ENCODE results near the gene SRC. TPM values are rescaled to one million over a fixed set of nuclear protein-coding genes. Genes with fewer than 3 reads are reported as not detected.

The SRC gene
- total RNA-seq, 4 donors from 2014 or later, result 87.0 to 155 (median 130) TPM

DNA sequence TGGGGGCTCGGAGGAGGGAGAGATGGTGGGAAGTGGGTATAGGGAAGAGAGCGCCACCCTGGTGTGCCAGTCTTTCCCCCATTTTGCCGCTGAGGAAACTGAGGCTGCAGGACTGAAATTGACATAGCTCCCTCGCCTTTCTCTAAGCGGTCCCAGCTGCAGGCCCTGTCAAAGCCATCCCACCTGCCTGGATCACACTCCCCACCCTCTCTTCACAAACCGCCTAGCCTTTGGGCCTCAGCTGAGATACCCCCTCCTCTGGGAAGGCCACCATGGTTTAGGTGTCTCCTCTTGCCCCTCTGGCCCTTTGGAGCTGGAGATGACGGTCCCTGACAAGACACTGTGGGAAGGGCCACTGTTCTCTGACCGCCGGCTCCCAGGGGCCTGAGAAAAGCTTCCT, 16.9 kb downstream of the SRC start:
- WGBS, 2 donors (ENCODE audit: low coverage in 1 of 2), result 92% methylated on average over 9 of the region's 9 CpGs; no CpG with 5 or more reads in 1 of the 2 donors
- H3K4me1 ChIP-seq, result peaks cover 0 to 18% (median 5%) of the 10 kb centered on the region in 4 donors
- no peak for DNase-seq
- H3K27me3 ChIP-seq, result no peaks in the 10 kb centered on the region
- intact Hi-C loops (cut with DNase I; ENCODE audit: low total_unique reads), result no loop called here
- no peak overlapping the region for H3K4me3 ChIP-seq
- no peaks in the 10 kb centered on the region for H3K9me3 ChIP-seq
- in situ Hi-C loops (cut with MboI; ENCODE audit: low pct_ligation_motif_present in 1 of 4, low pct_unique_long_range_greater_than_20kb in 1 of 4, low sequenced_read_pairs in 3 of 4), result no loop called here
- peaks cover 0 to 11% (median 0%) of the 10 kb centered on the region in 4 donors for H3K36me3 ChIP-seq
- no peak overlapping the region for H3K27ac ChIP-seq
- TF ChIP-seq POLR2A (IDR thresholded peaks at IDR 0.05), result no peak
- TF ChIP-seq POLR2AphosphoS5 (IDR thresholded peaks at IDR 0.05), result no peak
- no peak for TF ChIP-seq EP300 (IDR thresholded peaks at IDR 0.05; ENCODE audit: low read depth)
- TF ChIP-seq, protein P1, sequence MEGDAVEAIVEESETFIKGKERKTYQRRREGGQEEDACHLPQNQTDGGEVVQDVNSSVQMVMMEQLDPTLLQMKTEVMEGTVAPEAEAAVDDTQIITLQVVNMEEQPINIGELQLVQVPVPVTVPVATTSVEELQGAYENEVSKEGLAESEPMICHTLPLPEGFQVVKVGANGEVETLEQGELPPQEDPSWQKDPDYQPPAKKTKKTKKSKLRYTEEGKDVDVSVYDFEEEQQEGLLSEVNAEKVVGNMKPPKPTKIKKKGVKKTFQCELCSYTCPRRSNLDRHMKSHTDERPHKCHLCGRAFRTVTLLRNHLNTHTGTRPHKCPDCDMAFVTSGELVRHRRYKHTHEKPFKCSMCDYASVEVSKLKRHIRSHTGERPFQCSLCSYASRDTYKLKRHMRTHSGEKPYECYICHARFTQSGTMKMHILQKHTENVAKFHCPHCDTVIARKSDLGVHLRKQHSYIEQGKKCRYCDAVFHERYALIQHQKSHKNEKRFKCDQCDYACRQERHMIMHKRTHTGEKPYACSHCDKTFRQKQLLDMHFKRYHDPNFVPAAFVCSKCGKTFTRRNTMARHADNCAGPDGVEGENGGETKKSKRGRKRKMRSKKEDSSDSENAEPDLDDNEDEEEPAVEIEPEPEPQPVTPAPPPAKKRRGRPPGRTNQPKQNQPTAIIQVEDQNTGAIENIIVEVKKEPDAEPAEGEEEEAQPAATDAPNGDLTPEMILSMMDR (IDR thresholded peaks at IDR 0.05), result no peak

DNA sequence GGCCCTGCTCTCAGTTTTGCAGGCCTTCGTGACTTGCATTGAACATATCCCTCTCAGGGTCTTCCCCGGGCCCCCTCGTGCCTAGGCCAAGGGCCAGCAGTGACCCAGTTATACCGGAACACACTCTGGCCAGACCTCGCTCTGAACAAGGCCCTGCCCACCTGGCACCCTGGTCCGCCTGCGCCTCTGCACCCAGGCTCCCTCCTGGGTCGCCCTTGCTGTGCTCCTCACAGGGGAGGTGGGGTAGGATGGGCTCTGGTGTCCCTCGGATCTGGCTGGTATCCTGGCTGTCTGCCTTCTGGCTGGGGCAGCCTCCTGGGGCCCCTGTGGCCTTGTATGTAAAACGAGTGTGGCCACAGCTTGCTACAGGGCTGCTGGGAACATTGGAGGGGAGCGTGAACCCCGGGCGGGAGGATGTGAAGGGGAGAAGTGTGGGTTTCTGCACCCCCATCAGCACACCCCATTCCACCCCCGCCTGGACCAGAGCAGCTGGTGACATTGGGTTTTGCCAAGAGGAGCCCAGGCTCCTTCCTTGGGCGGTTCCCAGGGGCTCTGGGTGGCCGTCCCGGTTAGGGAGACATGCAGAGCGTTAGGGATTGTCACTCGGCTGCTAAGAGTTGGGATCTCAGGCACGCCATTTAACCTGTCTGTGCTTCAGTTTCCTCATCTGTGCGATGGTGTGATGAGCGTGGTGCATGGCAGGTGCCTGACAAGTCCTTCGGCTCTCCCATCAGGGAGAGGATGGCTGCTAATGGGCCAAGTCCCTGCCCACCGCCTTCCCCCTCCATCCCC, 17.5 kb downstream of the SRC start:
- Histone ChIP-seq H3K27me3 (no peaks in the 10 kb centered on the region), H3K27ac (no peak overlapping the region), H3K36me3 (peaks cover 0 to 11% (median 0%) of the 10 kb centered on the region in 4 donors), H3K9me3 (no peaks in the 10 kb centered on the region), H3K4me1 (peaks cover 0 to 12% (median 2%) of the 10 kb centered on the region in 4 donors), H3K4me3 (no peak overlapping the region)
- TF ChIP-seq POLR2A (IDR thresholded peaks at IDR 0.05) (no peak), EP300 (IDR thresholded peaks at IDR 0.05; ENCODE audit: low read depth) (no peak), POLR2AphosphoS5 (IDR thresholded peaks at IDR 0.05) (no peak)
- TF ChIP-seq, protein P1 (IDR thresholded peaks at IDR 0.05), result no peak
- no peak for DNase-seq
- 82% methylated on average over 22 of the region's 24 CpGs; no CpG with 5 or more reads in 1 of the 2 donors for WGBS, 2 donors (ENCODE audit: low coverage in 1 of 2)
- in situ Hi-C loops (cut with MboI; ENCODE audit: low pct_ligation_motif_present in 1 of 4, low pct_unique_long_range_greater_than_20kb in 1 of 4, low sequenced_read_pairs in 3 of 4), result no loop called here
- intact Hi-C loops (cut with DNase I; ENCODE audit: low total_unique reads), result no loop called here

DNA sequence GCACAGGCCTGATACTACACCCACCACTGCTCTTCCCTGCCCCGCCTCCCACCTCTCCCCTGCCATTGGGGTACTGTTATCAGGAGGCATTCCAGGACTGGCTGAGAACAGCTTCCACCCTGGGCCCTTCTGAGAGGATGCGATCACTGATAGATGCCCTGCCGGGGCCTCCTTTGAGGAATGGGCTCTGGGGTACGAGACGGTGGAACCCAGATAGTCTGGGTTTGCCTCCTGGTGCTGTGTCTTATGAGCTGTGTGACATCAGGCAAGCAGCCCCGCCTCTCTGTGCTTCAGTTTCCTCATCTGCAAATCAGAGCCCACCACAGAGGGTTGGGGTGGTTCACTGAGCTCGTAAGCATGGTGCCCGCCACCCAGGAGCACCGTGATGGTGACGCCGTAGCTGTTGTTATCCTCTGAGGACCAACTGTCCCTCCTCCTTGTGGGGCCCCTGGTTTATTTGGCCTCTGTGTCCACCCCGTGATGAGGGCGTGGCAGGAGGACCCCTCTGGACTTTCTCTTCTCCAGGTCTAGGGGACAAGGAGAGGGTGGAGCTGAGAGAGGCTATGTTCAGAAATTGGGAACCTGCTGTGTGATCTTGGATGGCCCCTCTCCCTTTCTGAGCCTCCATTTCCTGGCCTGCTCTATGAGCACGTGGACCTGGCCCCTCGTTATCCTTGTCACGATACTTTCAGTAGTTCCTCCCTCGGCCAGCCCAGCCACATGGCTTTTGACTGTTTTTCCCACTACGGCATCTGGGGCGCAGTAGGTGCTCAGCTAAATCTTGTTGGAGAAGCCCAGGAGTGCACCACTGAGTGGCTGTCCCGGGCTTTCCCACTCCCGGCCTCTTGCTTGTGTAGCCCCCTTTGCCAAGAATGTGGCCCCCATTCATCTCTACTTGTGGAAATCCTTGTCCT, 18.3 kb downstream of the SRC start:
- in situ Hi-C loops (cut with MboI; ENCODE audit: low pct_ligation_motif_present in 1 of 4, low pct_unique_long_range_greater_than_20kb in 1 of 4, low sequenced_read_pairs in 3 of 4), result no loop called here
- Histone ChIP-seq H3K27ac (no peak overlapping the region), H3K27me3 (no peaks in the 10 kb centered on the region), H3K4me3 (no peak overlapping the region), H3K9me3 (no peaks in the 10 kb centered on the region), H3K4me1 (peaks cover 0 to 6% (median 0%) of the 10 kb centered on the region in 4 donors), H3K36me3 (peaks cover 0 to 11% (median 0%) of the 10 kb centered on the region in 4 donors)
- intact Hi-C loops (cut with DNase I; ENCODE audit: low total_unique reads), result no loop called here
- no peak for TF ChIP-seq POLR2A (IDR thresholded peaks at IDR 0.05)
- TF ChIP-seq EP300 (IDR thresholded peaks at IDR 0.05; ENCODE audit: low read depth), result no peak
- TF ChIP-seq, protein P1 (IDR thresholded peaks at IDR 0.05), result no peak
- no peak for TF ChIP-seq POLR2AphosphoS5 (IDR thresholded peaks at IDR 0.05)
- no peak for DNase-seq
- WGBS, 2 donors (ENCODE audit: low coverage in 1 of 2), result 83 to 93% methylated on average over 6 to 21 of the region's 21 CpGs

DNA sequence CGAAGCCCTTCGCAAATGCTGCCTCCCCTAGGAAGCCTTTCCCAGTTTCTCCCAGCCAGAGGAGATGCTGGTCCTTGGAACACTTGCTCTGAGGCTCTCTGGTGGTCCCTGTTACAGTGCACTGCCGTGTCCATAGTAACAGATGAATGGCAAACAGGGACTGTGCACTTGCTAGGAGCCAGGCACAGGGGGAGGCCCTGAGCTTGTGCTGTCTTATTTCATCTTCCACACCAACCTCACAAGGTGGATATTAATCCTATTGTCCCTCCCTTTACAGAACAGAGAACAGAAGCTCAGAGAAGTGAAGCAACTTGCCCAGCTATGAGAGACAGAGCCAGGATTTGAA, 19.0 kb downstream of the SRC start:
- DNase-seq, result no peak
- Histone ChIP-seq H3K4me3 (no peak overlapping the region), H3K4me1 (peaks cover 0 to 6% (median 0%) of the 10 kb centered on the region in 4 donors), H3K9me3 (no peaks in the 10 kb centered on the region), H3K27me3 (no peaks in the 10 kb centered on the region), H3K27ac (no peak overlapping the region), H3K36me3 (peaks cover 0 to 11% (median 0%) of the 10 kb centered on the region in 4 donors)
- 82% methylated on average over 3 of the region's 3 CpGs; no CpG with 5 or more reads in 1 of the 2 donors for WGBS, 2 donors (ENCODE audit: low coverage in 1 of 2)
- intact Hi-C loops (cut with DNase I; ENCODE audit: low total_unique reads) (no loop called here), in situ Hi-C loops (cut with MboI; ENCODE audit: low pct_ligation_motif_present in 1 of 4, low pct_unique_long_range_greater_than_20kb in 1 of 4, low sequenced_read_pairs in 3 of 4) (no loop called here)
- TF ChIP-seq, protein P1 (IDR thresholded peaks at IDR 0.05), result no peak
- no peak for TF ChIP-seq EP300 (IDR thresholded peaks at IDR 0.05; ENCODE audit: low read depth)
- TF ChIP-seq POLR2AphosphoS5 (IDR thresholded peaks at IDR 0.05), result no peak
- no peak for TF ChIP-seq POLR2A (IDR thresholded peaks at IDR 0.05)
